ENCODE measurements around the gene SPON1.
"Not testable (repeated sequence)": the region's sequence is repeated elsewhere in the genome, so short reads cannot be mapped to it uniquely, and the experiment has no call there.

- TF ChIP-seq YY1 (IDR thresholded peaks at IDR 0.05; ENCODE audit: insufficient read depth, insufficient read length); ZNF274 (IDR thresholded peaks at IDR 0.05; ENCODE audit: low read depth, low read length); SUZ12 (IDR thresholded peaks at IDR 0.05; ENCODE audit: extremely low read depth, insufficient read depth, insufficient read length): not testable (repeated sequence)
Measured at GRCh38 chr11:14252501-14252900, 290.0 kb downstream of the SPON1 start.

Measured in NT2/D1 (cell line).